Hepatic stellate cell (primary cell): Measurements from ENCODE around the gene GFM1.

Experiments used
- DNase-seq: peaks from one replicate; pipeline ENCODE4 v3.0.0; 2011; ENCODE audit warnings: low spot score

GFM1 gene

DNA sequence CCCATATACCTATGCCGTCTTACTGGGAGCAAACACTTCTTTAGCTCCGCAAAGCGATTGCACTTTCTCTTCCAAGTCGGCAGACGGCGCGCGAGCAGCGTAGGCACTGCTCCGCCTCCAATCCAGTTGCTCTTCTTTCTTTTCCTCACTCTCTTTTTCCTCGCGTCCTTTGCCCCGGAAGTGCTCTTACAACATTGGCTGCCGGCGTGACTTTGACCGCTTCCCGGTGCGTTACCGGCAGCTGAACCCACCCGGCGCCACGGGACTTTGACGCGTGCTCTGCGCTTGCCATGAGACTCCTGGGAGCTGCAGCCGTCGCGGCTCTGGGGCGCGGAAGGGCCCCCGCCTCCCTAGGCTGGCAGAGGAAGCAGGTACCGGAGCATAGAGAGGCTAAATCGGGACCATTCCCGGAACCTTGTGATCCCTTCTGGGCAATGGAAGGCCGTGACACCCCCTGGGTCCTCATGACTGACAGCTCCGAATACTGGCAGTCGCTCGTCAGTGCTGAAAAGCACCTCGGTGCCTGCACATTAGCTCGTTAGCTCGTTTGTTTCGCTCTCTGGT, at the start of gene GFM1:
TSS of gene GFM1 (plus strand) at position 183 of the 564 bp plus-strand sequence. CDS start at position 291, 108 bp downstream.
- DNase-seq: peak; percentile 82

DNA sequence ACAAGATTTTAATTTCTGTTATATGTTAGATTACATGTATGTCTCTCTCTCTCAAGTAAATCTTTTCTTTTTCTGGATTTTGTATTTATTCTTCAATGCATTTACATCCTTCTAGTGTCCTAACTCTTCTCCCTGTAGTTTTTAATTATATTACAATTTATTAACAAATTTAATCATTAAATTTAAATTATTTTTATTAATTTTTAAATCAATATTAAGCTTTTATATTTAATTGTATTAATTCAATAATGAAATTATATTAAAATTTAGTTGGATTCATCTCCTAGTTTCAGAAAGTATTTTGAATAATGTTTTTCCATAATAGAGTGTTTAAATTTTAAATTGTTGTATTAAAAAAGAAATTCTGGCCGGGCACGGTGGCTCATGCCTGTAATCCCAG, 43.5 kb upstream of the GFM1 start:
- no peak for DNase-seq

DNA sequence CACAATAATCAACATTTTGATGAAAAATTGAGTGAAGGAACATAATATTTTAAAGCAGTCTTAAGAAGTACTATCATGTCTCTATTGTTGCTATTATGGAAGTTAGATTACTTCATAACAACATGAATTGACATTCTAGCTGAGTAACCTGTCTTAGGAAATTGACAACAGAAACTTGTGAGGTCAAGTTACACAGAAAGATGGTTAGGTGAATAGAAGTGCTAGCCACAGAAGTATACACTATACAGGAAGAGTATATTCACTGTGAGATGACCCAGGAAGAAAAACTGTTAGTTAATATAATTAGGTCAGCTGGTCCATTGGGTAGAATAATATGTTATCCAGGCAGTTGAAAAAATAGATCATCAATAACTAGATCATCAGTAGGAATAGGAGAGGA, 42.1 kb upstream of the GFM1 start:
- DNase-seq: no peak

DNA sequence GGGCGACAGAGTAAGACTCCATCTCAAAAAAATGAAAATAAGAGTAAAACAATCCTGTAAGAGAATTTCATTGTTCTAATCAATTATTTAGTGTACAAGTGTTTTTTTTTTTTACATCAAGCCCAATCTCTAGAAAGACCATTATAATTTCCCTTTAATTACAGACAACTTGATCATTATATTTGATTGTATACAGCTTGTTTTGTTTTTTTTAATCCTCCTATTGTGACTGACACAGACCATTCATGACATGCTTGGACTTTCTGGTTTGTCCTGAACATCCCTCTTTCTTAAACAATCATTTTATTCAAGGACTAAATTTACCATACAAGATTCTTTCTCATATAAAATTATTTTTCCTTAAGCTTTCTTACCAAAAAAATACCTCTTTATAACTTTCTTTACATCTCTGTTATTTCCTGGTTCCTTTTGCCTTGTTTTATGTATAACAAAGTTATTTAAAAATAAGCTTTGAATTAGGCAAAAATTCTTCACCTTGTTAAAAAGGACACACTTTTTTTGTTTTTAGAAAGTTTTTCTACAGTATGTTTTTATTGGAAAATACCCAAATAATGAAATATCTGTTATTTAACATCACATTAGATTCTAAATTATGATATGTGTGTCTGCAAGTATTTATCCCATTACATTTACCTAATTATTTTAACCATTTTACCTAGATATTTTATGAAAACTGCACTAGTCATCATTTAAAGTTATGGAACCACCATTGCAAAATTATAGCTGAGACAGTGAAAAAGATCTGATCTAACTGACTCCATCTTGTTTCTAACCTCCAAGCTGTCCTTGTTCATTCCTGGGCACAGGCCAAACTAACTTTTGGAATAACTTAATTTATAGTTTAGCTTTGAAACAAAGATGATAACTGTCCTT, 26.1 kb upstream of the GFM1 start:
- no peak for DNase-seq

DNA sequence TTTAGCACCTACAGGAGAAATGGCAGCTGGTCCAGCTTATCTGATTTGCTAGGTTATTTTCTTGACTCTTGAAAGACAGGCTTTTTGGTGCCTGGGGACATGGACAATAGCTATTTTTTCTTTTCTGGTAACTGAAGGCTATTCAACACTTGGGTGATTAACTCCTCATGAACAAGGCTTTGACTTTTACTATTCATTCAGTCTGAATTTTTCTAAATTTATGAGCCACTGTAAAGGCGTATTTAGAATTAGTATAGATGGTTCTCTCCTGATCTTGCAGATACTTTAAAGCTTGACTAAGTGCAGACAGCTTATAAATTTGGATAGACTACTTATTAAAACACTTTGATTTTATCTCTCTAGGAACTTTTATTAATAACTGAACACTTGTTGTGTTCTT, 18.4 kb upstream of the GFM1 start:
- DNase-seq: no peak

DNA sequence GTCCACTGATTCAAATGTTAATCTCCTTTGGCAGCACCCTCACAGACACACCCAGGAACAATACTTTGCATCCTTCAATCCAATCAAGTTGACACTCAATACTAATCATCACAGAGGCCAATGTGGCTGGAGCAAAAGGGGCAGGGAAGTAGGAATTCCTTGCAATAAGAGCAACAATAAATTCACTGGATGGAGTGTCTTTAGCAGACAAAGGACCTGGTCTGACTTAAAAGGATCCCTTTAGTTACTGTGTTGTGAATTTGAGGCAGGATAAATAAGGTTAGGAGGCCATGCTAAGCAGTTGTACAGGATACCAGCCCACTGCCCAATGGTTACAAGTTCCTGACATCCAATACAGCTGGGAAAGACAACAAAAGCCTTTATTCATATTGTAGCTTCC, 12.3 kb upstream of the GFM1 start:
- DNase-seq: no peak

DNA sequence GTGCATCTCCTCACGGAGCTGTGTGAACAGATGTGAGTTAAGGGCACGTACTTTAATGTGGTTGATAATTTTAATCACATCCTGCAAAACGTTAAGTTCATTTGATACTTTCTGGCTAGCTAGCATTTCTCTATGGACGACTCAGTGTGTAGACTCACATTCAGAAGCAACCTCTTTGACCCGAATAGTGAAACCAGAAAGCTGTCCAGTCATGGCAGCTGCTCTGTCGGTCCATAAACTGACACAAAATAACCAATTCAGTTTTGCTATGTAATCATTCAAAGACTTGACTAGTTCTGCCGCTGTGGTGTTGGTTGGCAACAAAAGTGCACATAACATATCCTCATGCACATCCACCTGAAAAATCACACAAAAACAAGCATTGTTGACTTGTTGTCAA, 3.7 kb upstream of the GFM1 start:
- no peak for DNase-seq

DNA sequence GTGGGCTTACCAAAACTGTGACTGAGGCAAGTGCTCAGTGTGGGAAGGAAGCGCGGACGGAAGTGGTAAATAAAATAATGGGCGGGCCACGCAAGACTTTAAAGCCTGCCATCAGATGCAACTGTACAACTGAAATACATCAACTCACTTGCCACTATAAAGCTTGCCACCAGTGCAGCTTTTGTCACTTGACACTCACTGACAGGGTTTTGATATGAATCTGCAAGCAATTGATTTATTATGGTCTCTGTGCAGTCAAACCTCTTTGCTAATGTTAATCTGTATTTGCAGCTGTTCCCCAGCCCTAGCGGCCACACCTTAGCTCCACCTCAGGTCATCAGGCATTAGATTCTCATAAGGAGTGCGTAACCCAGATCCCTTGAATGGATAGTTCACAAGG, 2.3 kb upstream of the GFM1 start:
- DNase-seq: no peak

DNA sequence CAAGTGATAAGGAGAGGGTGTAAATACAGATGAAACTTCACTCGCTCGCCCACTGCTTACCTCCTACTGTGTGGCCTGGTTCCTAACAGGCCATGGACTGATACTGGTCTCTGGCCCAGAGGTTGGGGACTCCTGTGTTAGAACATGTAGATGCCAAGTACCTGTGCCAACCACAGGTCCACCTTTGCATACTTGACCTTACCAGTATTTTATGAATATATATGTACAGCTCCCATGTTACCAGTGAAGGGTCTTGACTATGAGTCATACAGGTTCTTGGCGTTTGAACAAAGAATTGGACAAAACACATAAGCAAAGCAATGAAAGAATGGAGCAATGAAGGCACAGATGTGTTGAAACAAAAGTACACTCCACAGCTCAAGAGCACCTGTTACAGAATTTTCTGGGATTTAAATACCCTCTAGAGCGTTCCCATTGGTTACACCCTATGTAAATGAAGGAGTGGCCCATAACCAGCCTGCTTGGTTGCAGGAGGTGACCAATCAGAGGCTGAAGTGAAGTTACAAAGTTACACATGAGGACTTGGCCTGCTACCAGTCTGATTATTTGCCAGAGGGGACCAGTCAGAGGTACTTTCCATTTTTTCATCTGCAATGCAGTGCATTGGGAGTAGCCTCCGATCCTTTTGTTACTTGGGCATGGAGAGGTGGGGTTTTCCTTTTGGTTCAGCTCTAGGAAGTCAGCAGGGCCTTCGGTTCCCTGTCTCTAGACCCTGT, 1.7 kb upstream of the GFM1 start:
- no peak for DNase-seq

DNA sequence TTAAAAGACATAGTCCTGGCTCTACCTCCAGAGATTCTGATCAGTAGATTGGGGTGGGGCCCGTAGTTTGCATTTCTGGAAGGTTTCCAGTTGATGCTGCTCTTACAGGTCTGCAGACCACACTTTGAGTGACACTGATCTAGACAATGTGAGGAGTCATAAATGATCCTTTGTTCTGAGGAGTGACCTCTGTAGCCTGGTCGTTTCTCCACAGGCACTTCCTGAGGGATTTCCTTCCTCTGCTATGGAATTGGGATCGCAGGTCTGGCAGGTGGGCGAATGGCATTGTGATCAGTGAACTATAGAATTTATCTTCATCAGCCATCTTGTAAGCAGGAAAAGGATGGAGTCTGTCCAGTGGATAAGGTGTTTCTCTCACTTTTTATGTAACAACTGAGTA, 5.5 kb downstream of the GFM1 start:
- DNase-seq: no peak

DNA sequence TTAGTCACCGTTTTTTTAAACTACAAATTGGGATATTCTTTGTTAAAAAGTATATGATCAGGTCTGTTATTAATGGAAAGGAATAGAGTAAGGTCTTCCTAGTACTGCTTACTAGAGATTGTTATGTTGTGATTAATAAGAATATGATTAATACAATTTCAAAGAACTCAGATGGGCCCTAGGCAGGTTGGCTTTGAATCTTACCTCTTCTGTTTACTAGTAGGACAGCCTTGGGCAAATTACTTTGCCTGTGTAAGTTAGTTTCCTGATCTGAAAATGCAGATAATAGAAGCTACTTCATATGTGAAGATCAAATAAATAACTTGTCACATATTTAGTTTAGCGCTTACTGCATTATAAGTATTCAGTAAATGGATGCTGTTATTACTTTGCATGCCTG, 6.9 kb downstream of the GFM1 start:
- no peak for DNase-seq

DNA sequence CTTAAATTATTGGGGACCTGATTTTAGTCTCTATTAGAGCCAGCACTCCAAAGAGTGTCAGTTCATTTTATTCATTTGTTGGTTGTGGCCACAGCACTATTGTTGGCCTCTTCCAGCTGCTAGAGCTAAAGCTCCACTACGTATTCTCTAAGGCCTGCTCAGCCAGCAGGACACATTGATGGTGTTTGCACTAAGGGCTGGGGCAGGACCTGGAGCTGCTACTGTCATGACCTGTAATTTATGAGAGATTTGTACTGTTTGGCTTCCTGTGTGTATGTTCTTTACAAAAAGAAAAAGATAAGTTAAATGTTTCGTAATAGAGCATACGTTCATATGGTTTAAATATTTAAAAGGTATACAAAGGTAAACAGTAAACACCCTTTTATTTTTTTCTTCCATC, 8.1 kb downstream of the GFM1 start:
- DNase-seq: no peak

DNA sequence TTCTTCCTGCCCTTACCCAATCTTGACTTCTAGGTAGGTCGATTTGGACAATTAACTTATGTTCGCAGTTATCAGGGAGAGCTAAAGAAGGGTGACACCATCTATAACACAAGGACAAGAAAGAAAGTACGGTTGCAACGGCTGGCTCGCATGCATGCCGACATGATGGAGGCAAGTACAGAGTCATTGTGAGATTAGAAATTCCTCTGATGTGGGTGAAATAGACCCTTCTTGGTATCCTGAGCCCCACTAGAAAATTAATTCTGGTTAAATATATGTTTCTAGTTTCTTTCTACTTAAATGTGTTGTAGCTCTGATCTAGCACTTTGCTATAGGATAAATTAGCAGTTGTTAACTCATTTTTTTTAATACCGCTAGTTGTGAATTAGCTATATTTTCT, 14.6 kb downstream of the GFM1 start:
- DNase-seq: no peak

DNA sequence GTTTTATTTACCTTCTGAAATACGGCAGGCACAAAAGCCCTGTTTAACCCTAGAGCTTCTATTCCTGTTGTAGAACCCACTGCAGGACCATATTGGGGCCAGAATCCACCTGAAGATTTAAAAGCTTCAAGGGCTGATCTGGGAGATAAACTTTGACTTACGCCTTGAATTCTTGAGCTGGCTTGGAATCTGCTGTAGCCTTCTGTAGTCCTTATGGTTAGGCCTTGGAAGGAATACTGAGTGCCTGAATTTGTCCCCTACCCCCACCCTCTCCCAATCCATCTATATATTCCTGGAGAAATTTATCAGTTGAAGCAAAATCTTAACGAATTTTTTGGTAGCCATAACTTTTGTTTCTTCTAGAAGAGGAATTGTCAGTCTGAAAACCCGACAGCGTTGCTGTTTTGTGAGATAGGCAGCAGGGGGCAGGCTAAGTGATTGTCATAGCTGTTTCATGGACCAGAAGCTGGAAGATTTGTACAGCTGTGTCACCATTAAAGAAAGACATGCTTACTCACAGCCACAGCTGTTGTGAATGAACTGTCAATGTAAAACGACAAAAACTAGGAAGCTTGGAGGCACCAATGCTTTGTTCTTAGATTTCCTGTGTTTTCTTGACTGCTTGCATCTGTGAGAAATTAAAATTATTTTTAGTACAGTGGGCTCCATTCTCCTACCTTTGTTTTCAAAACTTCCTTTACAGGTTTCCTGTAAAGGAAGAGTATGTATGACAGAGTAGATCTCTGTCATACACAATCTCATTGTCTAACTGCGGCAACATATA, 15.3 kb downstream of the GFM1 start:
- DNase-seq: peak; percentile 64

DNA sequence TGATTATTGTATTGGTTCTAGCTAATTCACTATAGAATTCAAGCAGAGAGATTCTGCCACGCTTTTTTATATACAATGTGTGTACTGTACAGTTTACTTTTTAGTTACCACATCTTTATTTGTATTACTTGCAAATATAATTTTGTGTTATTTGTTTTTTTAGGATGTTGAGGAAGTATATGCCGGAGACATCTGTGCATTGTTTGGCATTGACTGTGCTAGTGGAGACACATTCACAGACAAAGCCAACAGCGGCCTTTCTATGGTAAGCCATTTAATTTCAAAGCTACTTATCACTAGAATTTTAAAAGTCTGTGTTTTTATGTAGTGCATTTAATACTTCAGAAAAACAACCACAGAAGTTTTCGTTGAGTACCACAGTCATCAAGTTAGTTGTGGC, 16.4 kb downstream of the GFM1 start:
- DNase-seq: no peak

DNA sequence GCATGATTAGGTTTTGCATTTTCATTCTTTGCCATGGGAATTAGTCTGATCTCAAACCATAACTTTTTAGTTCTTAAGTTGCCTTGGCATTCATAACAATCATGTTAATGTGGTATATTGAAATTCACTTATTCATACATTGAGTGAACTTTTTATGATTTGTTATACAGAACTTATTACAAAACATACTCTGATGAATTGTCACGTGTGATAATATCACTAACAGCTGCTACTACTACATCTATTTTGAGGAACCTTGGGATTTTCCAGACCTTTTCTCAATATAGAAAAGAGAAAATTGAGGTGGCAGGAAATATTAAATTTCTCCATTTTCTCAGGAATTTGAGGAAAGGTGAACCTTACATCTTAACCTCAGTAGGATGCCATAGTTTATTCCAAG, 18.9 kb downstream of the GFM1 start:
- no peak for DNase-seq

DNA sequence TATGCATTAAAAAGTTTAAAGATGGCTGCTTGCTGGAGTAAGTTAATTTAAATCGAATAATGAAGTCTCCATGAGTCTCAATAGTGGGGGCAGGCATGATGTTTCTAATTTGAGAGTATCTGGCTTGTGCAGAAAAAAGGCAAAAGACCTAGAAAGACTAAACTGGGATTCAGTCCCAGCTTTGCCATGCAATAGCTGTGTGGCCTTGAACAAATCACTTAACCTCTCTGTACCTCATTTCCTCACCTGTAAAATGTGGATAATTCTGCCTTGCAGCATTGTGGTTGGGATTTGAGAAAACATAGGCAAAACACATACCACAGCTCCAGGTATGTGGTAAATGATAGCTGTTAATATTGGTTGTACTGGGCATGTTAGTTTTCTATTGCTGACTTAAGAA, 19.5 kb downstream of the GFM1 start:
- DNase-seq: no peak

DNA sequence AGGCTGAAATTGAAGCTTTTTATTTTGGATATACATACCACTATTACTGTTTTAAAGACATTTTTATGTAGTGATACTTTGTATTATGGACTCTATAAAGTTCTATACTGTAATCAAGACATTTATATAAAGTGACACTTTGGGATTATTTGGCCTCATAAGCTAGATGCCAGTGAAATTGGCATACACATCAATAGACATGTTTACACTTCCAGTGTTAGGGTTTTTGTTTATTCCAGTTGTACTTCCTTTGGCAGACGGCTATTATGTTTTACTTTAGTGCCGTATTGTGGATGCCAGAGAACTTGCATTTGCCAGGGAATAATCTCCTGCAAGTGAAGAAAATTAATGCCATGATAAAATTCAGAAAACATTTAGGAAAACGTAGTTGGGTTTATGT, 22.1 kb downstream of the GFM1 start:
- no peak for DNase-seq

DNA sequence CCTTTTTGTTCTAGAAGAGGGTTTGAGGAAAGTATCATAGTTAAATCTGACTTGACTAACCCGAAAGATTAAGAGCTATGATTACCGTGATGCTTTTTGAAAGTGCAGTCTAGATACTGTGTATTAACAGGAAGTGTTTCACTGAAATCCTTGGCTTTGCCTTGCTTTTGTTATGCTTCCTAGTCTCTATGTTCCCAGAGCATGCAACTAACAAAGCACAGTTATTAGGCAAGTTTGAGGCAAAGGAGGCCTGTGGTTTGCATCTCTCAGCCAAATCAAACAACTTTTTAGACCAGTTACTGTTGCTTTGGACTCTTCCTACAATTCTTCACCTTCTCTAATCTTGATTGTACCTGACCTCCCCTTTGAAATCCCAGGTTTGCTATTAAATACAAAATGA, 24.2 kb downstream of the GFM1 start:
- DNase-seq: peak; percentile 5

DNA sequence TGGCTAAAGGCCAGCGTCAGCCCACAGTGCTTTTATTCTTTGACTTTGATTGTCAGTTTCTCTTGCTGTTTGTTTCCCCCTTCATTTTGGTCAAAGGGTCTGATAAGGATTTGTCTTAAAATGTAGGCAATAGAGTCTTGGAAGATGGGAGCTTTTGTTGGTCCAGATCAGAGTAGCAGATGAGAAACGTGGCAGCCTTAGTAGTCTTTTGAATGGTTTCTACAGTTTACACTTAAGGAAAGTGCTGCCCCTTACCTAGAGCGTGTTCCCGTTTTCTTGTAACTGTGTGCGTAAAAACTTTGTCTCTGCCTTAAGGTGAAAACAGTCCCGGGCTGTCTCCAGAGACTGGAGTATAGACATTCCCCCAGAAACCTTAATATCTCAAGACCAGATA, 27.5 kb downstream of the GFM1 start:
- peak; percentile 9 for DNase-seq

DNA sequence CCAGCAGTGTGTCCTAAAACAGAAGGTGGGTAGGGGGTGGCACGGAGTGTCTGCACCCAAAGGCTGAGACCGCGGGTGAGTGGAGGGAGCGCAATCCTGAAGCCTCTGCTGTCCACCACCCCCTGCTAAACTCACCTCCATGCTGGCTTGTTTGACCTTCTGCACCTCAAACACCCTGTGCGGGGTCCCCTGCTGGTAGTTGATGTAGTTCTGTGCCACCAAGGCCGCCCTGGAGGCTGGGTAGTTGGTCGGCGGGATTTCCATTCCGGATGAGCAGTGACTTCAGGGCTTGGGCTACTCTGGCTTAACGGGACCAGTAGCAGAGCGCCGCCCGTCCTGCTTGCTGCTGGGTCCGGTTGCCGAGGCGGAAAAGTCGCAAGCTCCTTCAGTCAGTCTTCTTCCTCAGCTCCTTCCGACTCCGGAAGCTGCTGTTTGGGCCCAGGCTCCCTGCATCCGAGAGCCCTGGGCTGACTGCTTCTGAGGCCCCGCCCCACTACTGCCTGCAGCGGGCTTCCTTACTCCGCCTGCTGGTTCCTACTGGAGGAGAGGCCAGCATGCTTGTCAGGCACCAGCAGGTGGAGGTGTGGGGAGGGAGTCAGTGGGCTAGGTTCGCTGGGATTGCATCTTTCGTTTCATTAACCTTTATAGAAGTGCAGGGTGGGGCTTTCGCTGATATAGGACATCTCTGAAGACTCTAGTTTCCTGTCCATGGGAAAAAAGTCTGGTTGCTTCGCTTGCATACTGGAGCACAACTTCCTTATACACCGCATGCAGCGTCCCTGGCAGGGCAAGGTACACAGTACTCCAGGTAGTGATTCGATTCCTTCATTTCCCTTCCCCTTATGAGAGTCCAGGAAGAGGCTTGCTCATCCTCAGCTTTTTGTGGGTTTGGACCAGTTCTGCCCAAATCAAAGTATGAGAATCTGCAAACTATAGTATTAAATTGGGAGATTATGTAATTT, 28.2 kb downstream of the GFM1 start, which contains the start of gene LXN:
TSS of gene LXN (minus strand) at position 434 of the 962 bp plus-strand sequence. CDS start at position 264, 170 bp downstream.
- peak; percentile 81 for DNase-seq
